HepG2 (cell line): ENCODE measurements around the gene RTN3. TPM values are rescaled to one million over a fixed set of nuclear protein-coding genes. Genes with fewer than 3 reads are reported as not detected.
A peak's percentile ranks its signal among the peaks of the same experiment; 100 is the strongest.

Experiments used
- ATAC-seq: fragments of 200-7000 bp; cut with Tn5 transposase; 3 replicates; pipeline ENCODE4 v1.9.1; 2020; ENCODE audit warnings: mild to moderate bottlenecking, moderate library complexity
- BruUV-seq: library from RNA; stranded (reverse); fragments of 400-500 nt; replicated peaks from 2 replicates; lab custom pipeline; 2021; lab: Mats Ljungman, UMichigan
- CTCF ChIA-PET: fragments of 300-600 bp; formaldehyde crosslinking; extraction: SDS; loops from one replicate; lab custom pipeline; 2021; ENCODE audit warnings: low total read pairs, inconsistent platforms, low intra/inter-chr PET ratio; lab: Yijun Ruan, JAX
- POLR2A ChIA-PET: fragments of 350-600 bp; sonication (Branson Sonifier 250); formaldehyde crosslinking; loops from one replicate; lab custom pipeline; 2020; ENCODE audit warnings: antibody characterized with exemption, inconsistent platforms; lab: Yijun Ruan, JAX
- DNase-seq: peaks from one replicate; pipeline ENCODE4 v3.0.0-alpha.2; 2015; ENCODE audit warnings: low spot score
- FAIRE-seq: peaks from 3 replicates; lab custom pipeline; 2011; peaks lifted over from hg19 to GRCh38; lab: Jason Lieb, UNC
- H2AFZ ChIP-seq: one replicate; pipeline ENCODE4 v1.6.1; 2011; ENCODE audit warnings: low read length, inconsistent platforms
- H3K27ac ChIP-seq: fragments of 300-600 bp; 3 replicates; pipeline ENCODE4 v1.8.0; 2011; ENCODE audit warnings: mixed run types, mild to moderate bottlenecking, mixed read lengths, low read length, inconsistent platforms; ENCODE audit not compliant: insufficient read depth; ENCODE audit errors: extremely low read length
- H3K27me3 ChIP-seq, 2 experiments: fragments of 200-600 bp in 1 of 2; 2 replicates in 1 of 2; 3 replicates in 1 of 2; pipeline versions ENCODE4 v1.6.0 to v1.8.0; 2011; ENCODE audit warnings: low read length in 2 of 2, mild to moderate bottlenecking in 2 of 2, moderate library complexity in 2 of 2, inconsistent platforms in 1 of 2; ENCODE audit not compliant: insufficient read depth in 2 of 2, control insufficient read depth in 1 of 2
- H3K36me3 ChIP-seq, 2 experiments: fragments of 200-600 bp in 1 of 2; replicated peaks in 1 of 2; 2 replicates in 1 of 2; 3 replicates in 1 of 2; pipeline versions ENCODE4 v1.5.1 to v1.8.0; 2011; ENCODE audit warnings: low read length in 2 of 2, inconsistent platforms in 1 of 2; ENCODE audit not compliant: insufficient read depth in 2 of 2, control insufficient read depth in 1 of 2
- H3K4me1 ChIP-seq: 2 replicates; pipeline ENCODE4 v1.5.1; 2012; ENCODE audit warnings: low read length, inconsistent platforms; ENCODE audit not compliant: insufficient read depth
- H3K4me2 ChIP-seq: 2 replicates; pipeline ENCODE4 v1.6.0; 2011; ENCODE audit warnings: low read depth, low read length, inconsistent platforms
- H3K4me3 ChIP-seq, 3 experiments: fragments of 200-600 bp in 1 of 3; sonication (generic), shearing (Covaris generic) in 1 of 3; replicated peaks in 1 of 3; 2 replicates each; pipeline ENCODE4 v1.5.1; 2011 to 2016; ENCODE audit warnings: low read length in 3 of 3, inconsistent platforms in 2 of 3, low read depth in 2 of 3, mild to moderate bottlenecking in 2 of 3, control low read depth in 1 of 3, mixed read lengths in 1 of 3; ENCODE audit not compliant: insufficient read depth in 1 of 3
- H3K79me2 ChIP-seq: one replicate; pipeline ENCODE4 v1.6.1; 2011; ENCODE audit warnings: low read length, inconsistent platforms; ENCODE audit not compliant: insufficient read depth
- H3K9ac ChIP-seq: 2 replicates; pipeline ENCODE4 v1.6.0; 2011; ENCODE audit warnings: mild to moderate bottlenecking, low read depth, low read length, inconsistent platforms; ENCODE audit not compliant: insufficient read depth
- H3K9me3 ChIP-seq: 2 replicates; pipeline ENCODE4 v1.5.1; 2012; ENCODE audit warnings: mild to moderate bottlenecking, low read length
- H4K20me1 ChIP-seq: 2 replicates; pipeline ENCODE4 v1.6.0; 2011; ENCODE audit warnings: inconsistent platforms, mild to moderate bottlenecking, low read length, moderate library complexity; ENCODE audit not compliant: insufficient read depth
- BHLHE40 ChIP-seq: IDR thresholded peaks from 2 replicates; pipeline ENCODE4 v1.6.1; 2011; ENCODE audit warnings: low read length, improper control_type of control experiment
- CTCF ChIP-seq: sonication (generic); formaldehyde crosslinking; IDR thresholded peaks from 2 replicates; pipeline ENCODE4 v1.5.0; 2020; ENCODE audit warnings: mild to moderate bottlenecking, missing genetic modification reagents, moderate library complexity
- EED ChIP-seq: sonication (generic); formaldehyde crosslinking; IDR thresholded peaks from 2 replicates; pipeline ENCODE4 v1.5.0; 2020; ENCODE audit warnings: mild to moderate bottlenecking, missing genetic modification reagents
- NFKB2 ChIP-seq: sonication (generic); formaldehyde crosslinking; IDR thresholded peaks from 2 replicates; pipeline ENCODE4 v1.4.0; 2020; ENCODE audit warnings: missing genetic modification reagents, borderline replicate concordance
- SALL1 ChIP-seq: sonication (generic); formaldehyde crosslinking; IDR thresholded peaks from 2 replicates; pipeline ENCODE4 v1.8.0; 2022; ENCODE audit warnings: mild to moderate bottlenecking, missing genetic modification reagents
- SIX4 ChIP-seq: sonication (generic); formaldehyde crosslinking; IDR thresholded peaks from 2 replicates; pipeline ENCODE4 v1.4.0; 2020; ENCODE audit warnings: missing genetic modification reagents
- STAG1 ChIP-seq: sonication (generic); formaldehyde crosslinking; IDR thresholded peaks from 2 replicates; pipeline ENCODE4 v1.4.0; 2020; ENCODE audit warnings: missing genetic modification reagents
- U2AF2 ChIP-seq: fragments of 200-400 bp; formaldehyde crosslinking; IDR thresholded peaks from 2 replicates; pipeline ENCODE4 v1.6.1; 2017; ENCODE audit warnings: low read depth, mild to moderate bottlenecking, low read length
- ZNF3 ChIP-seq: IDR thresholded peaks from 2 replicates; pipeline ENCODE4 v1.7.0; 2017; ENCODE audit warnings: inconsistent platforms
- ZNF616 ChIP-seq: sonication (generic); formaldehyde crosslinking; IDR thresholded peaks from 2 replicates; pipeline ENCODE4 v1.5.0; 2020; ENCODE audit warnings: low read depth, mild to moderate bottlenecking, missing genetic modification reagents
- ZNF772 ChIP-seq: sonication (generic); formaldehyde crosslinking; IDR thresholded peaks from 2 replicates; pipeline ENCODE4 v1.5.0; 2020; ENCODE audit warnings: mild to moderate bottlenecking, missing genetic modification reagents
- in situ Hi-C: cut with HindIII; loops from 2 replicates; pipeline ENCODE4 v1.10.0; 2017; ENCODE audit warnings: low pct_unique_long_range_greater_than_20kb; ENCODE audit not compliant: extremely low pct_ligation_motif_present
- intact Hi-C: fragments of 100-400 bp; cut with micrococcal nuclease; formaldehyde crosslinking; loops from one replicate; pipeline ENCODE4 v1.10.0; 2022; ENCODE audit not compliant: unreplicated experiment
- polyA plus RNA-seq, 8 experiments: library from polyadenylated mRNA; depleted of rRNA in 3 of 8; stranded (reverse) in 7 of 8; unstranded in 1 of 8; fragments of >200 nt; fragmentation: Illumina TruSeq in 4 of 8; extraction: Trizol in 4 of 8; gene quantifications; 2 replicates each; pipeline versions ENCODE4 v1.2.1 to v1.2.3, GENCODE V29; 2011 to 2016; ENCODE audit warnings: low read depth in 4 of 8, missing spikeins in 1 of 8, mixed read lengths in 1 of 8; ENCODE audit not compliant: insufficient read depth in 1 of 8
- total RNA-seq, 5 experiments: library from RNA; depleted of rRNA; stranded (reverse); fragments of >200 nt; fragmentation: Illumina TruSeq; extraction: Trizol; gene quantifications; 2 replicates each; pipeline ENCODE4 v1.2.3, GENCODE V29; 2016; ENCODE audit warnings: low read depth in 1 of 5
- TF ChIP-seq, protein P1 (sequence below): sonication (generic); formaldehyde crosslinking; IDR thresholded peaks from 2 replicates; pipeline ENCODE4 v1.4.0; 2020; ENCODE audit warnings: missing genetic modification reagents

Gene RTN3
- total and polyA plus RNA-seq, 2 of the 13 experiments (the other 11 are each of a cell fraction or from before 2014, with no cell fraction given) = 32.2 to 41.1 TPM

DNA sequence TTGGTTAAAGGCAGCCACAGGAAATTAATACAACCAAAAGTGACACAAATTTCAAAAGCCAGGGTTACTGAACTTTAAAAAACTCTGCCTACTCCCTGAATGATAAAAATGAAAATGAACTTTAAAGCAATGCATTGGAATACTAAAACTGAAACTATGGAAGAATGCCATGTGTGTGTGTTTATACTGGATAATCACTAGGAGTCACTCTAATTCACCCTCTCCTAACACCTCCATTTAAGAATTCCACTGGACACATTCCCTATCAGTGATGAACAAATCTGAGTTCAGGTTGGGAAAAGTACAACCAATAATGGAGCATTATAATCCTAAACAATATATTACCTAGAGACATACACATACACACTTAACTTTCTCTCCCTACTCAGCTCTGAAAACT is 39.6 kb upstream of the RTN3 start:
- Histone ChIP-seq H3K27me3 (no peaks in the 10 kb centered on the region), H4K20me1 (no peaks in the 10 kb centered on the region; the same call in 1 of the 2 replicates), H3K79me2 (no peaks in the 10 kb centered on the region), H3K27ac (no peak overlapping the region), H3K4me1 (no peaks in the 10 kb centered on the region), H3K9me3 (no peaks in the 10 kb centered on the region), H3K36me3 (no peaks in the 10 kb centered on the region), H3K4me3 (peak overlapping the region in 1 of 3 experiments; percentile 14; a peak in 1 of 6 replicates), H3K4me2 (peak overlapping the region; percentile 52), H2AFZ (peak overlapping the region; percentile 80), H3K9ac (no peak overlapping the region)
- intact Hi-C loops = loop anchor here (5.0 kb wide), 1 partner anchor 96 kb away; no protein-coding TSS in a partner anchor
- CTCF ChIA-PET = interaction anchor here (0.7 kb wide), 1 partner anchor 95 kb away, joined by 3 read pairs; no protein-coding TSS in a partner anchor
- no TSS peak for BruUV-seq
- in situ Hi-C loops = no loop called here
- DNase-seq (no peak), ATAC-seq (no peak), FAIRE-seq (no peak)
- TF ChIP-seq, protein P1, sequence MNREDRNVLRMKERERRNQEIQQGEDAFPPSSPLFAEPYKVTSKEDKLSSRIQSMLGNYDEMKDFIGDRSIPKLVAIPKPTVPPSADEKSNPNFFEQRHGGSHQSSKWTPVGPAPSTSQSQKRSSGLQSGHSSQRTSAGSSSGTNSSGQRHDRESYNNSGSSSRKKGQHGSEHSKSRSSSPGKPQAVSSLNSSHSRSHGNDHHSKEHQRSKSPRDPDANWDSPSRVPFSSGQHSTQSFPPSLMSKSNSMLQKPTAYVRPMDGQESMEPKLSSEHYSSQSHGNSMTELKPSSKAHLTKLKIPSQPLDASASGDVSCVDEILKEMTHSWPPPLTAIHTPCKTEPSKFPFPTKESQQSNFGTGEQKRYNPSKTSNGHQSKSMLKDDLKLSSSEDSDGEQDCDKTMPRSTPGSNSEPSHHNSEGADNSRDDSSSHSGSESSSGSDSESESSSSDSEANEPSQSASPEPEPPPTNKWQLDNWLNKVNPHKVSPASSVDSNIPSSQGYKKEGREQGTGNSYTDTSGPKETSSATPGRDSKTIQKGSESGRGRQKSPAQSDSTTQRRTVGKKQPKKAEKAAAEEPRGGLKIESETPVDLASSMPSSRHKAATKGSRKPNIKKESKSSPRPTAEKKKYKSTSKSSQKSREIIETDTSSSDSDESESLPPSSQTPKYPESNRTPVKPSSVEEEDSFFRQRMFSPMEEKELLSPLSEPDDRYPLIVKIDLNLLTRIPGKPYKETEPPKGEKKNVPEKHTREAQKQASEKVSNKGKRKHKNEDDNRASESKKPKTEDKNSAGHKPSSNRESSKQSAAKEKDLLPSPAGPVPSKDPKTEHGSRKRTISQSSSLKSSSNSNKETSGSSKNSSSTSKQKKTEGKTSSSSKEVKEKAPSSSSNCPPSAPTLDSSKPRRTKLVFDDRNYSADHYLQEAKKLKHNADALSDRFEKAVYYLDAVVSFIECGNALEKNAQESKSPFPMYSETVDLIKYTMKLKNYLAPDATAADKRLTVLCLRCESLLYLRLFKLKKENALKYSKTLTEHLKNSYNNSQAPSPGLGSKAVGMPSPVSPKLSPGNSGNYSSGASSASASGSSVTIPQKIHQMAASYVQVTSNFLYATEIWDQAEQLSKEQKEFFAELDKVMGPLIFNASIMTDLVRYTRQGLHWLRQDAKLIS (CRISPR knock-in tag) = no peak
- TF ChIP-seq CTCF (CRISPR knock-in tag) = peak; percentile 20
- no peak for TF ChIP-seq ZNF616
- no peak for TF ChIP-seq NFKB2 (CRISPR knock-in tag)
- TF ChIP-seq ZNF772 = no peak
- TF ChIP-seq STAG1 (CRISPR knock-in tag) = peak; percentile 28; the same call in 1 of the 2 replicates
- TF ChIP-seq SALL1 (CRISPR knock-in tag) = no peak
- peak; percentile 83; the same call in 1 of the 2 replicates for TF ChIP-seq ZNF3 (CRISPR knock-in tag)
- TF ChIP-seq SIX4 (CRISPR knock-in tag) = no peak
- TF ChIP-seq EED (CRISPR knock-in tag) = no peak
- no peak for TF ChIP-seq U2AF2
- no peak for TF ChIP-seq BHLHE40
- POLR2A ChIA-PET = no interaction called here
